Testis (tissue), 3 donors: ENCODE data around the gene PAK1. TPM values are rescaled to one million over a fixed set of nuclear protein-coding genes. Genes with fewer than 3 reads are reported as not detected.

Experiments
- DNase-seq: peaks from one replicate; pipeline ENCODE4 v3.0.0-alpha.2; 2019
- H3K27ac ChIP-seq, 2 donors: fragments of 200-600 bp; sonication (generic); one replicate each; pipeline ENCODE4 v1.5.1; 2019
- H3K27me3 ChIP-seq: fragments of 200-600 bp; sonication (generic); one replicate; pipeline ENCODE4 v1.5.1; 2019
- H3K36me3 ChIP-seq: fragments of 200-600 bp; sonication (generic); one replicate; pipeline ENCODE4 v1.5.1; 2017; ENCODE audit warnings: low read depth; ENCODE audit errors: missing control alignments
- H3K4me1 ChIP-seq: fragments of 200-600 bp; sonication (generic); one replicate; pipeline ENCODE4 v1.5.1; 2019
- H3K4me3 ChIP-seq, 2 donors: fragments of 200-600 bp; sonication (generic); one replicate each; pipeline ENCODE4 v1.5.1; 2017 to 2019
- H3K9me3 ChIP-seq: fragments of 200-600 bp; sonication (generic); one replicate; pipeline ENCODE4 v1.5.1; 2017
- POLR2A ChIP-seq: fragments of 450-650 bp; IDR thresholded peaks from one replicate; pipeline ENCODE4 v1.6.1; 2017; ENCODE audit warnings: antibody characterized with exemption, mild to moderate bottlenecking, moderate library complexity
- WGBS, 2 donors: methylation state at CpG; one replicate each; pipeline ENCODE4 v1.1.5; 2018; 5-methylcytosine and 5-hydroxymethylcytosine counted together
- intact Hi-C: fragments of 100-400 bp; cut with DNase I; formaldehyde crosslinking; loops from one replicate; pipeline ENCODE4 v1.15.1; 2023; ENCODE audit warnings: low total_unique reads
- polyA plus RNA-seq: library from polyadenylated mRNA; stranded (reverse); fragments of 350-450 nt; fragmentation: Illumina TruSeq; extraction: RNeasy Lipid Tissue Mini Kit (QIAGEN cat#74804); gene quantifications from one replicate; pipeline ENCODE4 v1.2.3, GENCODE V29; 2014; ENCODE audit warnings: low read depth, low replicate concordance; ENCODE audit not compliant: insufficient read depth
- total RNA-seq, 2 donors: library from RNA; depleted of rRNA; stranded (reverse); fragments of >200 nt; gene quantifications; one replicate each; pipeline ENCODE4 v1.2.3, GENCODE V29; 2016
- TF ChIP-seq, protein P1 (sequence below), 3 experiments: fragments of 450-650 bp in 2 of 3; fragments of 200-600 bp in 1 of 3; sonication (generic) in 1 of 3; IDR thresholded peaks; one replicate each; pipeline ENCODE4 v1.5.1; 2016 to 2019; ENCODE audit warnings: antibody characterized with exemption in 3 of 3, mild to moderate bottlenecking in 2 of 3, moderate library complexity in 1 of 3

Gene PAK1
- total and polyA plus RNA-seq, 3 donors from 2014 or later: 60.1 to 80.9 (median 63.2) TPM

- TF ChIP-seq, protein P1, sequence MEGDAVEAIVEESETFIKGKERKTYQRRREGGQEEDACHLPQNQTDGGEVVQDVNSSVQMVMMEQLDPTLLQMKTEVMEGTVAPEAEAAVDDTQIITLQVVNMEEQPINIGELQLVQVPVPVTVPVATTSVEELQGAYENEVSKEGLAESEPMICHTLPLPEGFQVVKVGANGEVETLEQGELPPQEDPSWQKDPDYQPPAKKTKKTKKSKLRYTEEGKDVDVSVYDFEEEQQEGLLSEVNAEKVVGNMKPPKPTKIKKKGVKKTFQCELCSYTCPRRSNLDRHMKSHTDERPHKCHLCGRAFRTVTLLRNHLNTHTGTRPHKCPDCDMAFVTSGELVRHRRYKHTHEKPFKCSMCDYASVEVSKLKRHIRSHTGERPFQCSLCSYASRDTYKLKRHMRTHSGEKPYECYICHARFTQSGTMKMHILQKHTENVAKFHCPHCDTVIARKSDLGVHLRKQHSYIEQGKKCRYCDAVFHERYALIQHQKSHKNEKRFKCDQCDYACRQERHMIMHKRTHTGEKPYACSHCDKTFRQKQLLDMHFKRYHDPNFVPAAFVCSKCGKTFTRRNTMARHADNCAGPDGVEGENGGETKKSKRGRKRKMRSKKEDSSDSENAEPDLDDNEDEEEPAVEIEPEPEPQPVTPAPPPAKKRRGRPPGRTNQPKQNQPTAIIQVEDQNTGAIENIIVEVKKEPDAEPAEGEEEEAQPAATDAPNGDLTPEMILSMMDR (IDR thresholded peaks at IDR 0.05): no peak
- no peak for TF ChIP-seq POLR2A
- no peaks in the 10 kb centered on the region for H3K9me3 ChIP-seq
- H3K4me1 ChIP-seq: peaks cover 11% of the 10 kb centered on the region
- no peak overlapping the region for H3K27ac ChIP-seq
- no peak for DNase-seq
- no peaks in the 10 kb centered on the region for H3K27me3 ChIP-seq
- no peaks in the 10 kb centered on the region for H3K36me3 ChIP-seq
- no peak overlapping the region for H3K4me3 ChIP-seq
- WGBS, 2 donors: 65 to 67% methylated on average over 3 of the region's 3 CpGs
- intact Hi-C loops: no loop called here
These were observed 59.9 kb downstream of the PAK1 start for GRCh38 chr11:77413850-77414460.

- H3K4me1 ChIP-seq: peaks cover 11% of the 10 kb centered on the region
- no peaks in the 10 kb centered on the region for H3K9me3 ChIP-seq
- H3K27me3 ChIP-seq: no peaks in the 10 kb centered on the region
- no peak for DNase-seq
- TF ChIP-seq, protein P1 (IDR thresholded peaks at IDR 0.05): no peak
- no peak for TF ChIP-seq POLR2A
- no peak overlapping the region for H3K27ac ChIP-seq
- whole genome bisulfite sequencing, 2 donors: 86 to 94% methylated on average over 5 of the region's 5 CpGs
- H3K36me3 ChIP-seq: no peaks in the 10 kb centered on the region
- intact Hi-C loops: no loop called here
- H3K4me3 ChIP-seq: no peak overlapping the region
These were observed 61.1 kb downstream of the PAK1 start for GRCh38 chr11:77412814-77413213.

GRCh38 chr11:77411717-77412441 lies 62.0 kb downstream of the PAK1 start:
- intact Hi-C loops: no loop called here
- WGBS, 2 donors: 1 to 3% methylated on average over 22 to 33 of the region's 33 CpGs
- Histone ChIP-seq H3K4me3 (peak overlapping the region; percentile 51 to 62), H3K36me3 (no peaks in the 10 kb centered on the region), H3K27ac (peak overlapping the region; percentile 36 to 66), H3K9me3 (no peaks in the 10 kb centered on the region), H3K27me3 (no peaks in the 10 kb centered on the region), H3K4me1 (peaks cover 11% of the 10 kb centered on the region)
- peak; percentile 89 for DNase-seq
- TF ChIP-seq, protein P1 (IDR thresholded peaks at IDR 0.05): no peak
- TF ChIP-seq POLR2A: no peak

- DNase-seq: peak; percentile 32
- WGBS, 2 donors: 13 to 17% methylated on average over 5 to 6 of the region's 6 CpGs
- Histone ChIP-seq H3K27me3 (no peaks in the 10 kb centered on the region), H3K4me1 (peaks cover 11% of the 10 kb centered on the region), H3K27ac (peak overlapping the region; percentile 15 to 66), H3K9me3 (no peaks in the 10 kb centered on the region), H3K36me3 (no peaks in the 10 kb centered on the region), H3K4me3 (peak overlapping the region; percentile 51 to 62)
- intact Hi-C loops: no loop called here
- TF ChIP-seq, protein P1 (IDR thresholded peaks at IDR 0.05): no peak
- TF ChIP-seq POLR2A: no peak
These were observed 62.7 kb downstream of the PAK1 start for GRCh38 chr11:77411137-77411707.
